HL-60/S4 treated with retinoic acid at 250 ng/mL for 4 days and 3 days (cell line): ENCODE results near the gene CFAP45.

ENCODE experiments used
- in situ Hi-C: fragments of 300-500 bp; cut with MboI; formaldehyde crosslinking; loops from 2 replicates; pipeline ENCODE4 v1.7.0; 2022; ENCODE audit warnings: low sequenced_read_pairs

Gene CFAP45

GRCh38 chr1:159924025-159924790, 24.2 kb upstream of the CFAP45 start:
- in situ Hi-C loops: no loop called here

GRCh38 chr1:159923203-159924024, 23.4 kb upstream of the CFAP45 start:
- in situ Hi-C loops: no loop called here

GRCh38 chr1:159922511-159923202, 22.7 kb upstream of the CFAP45 start:
- in situ Hi-C loops: no loop called here

- in situ Hi-C loops: no loop called here
Measured at GRCh38 chr1:159921700-159922504, 21.9 kb upstream of the CFAP45 start.

GRCh38 chr1:159921251-159921650, 21.3 kb upstream of the CFAP45 start:
- in situ Hi-C loops: no loop called here

GRCh38 chr1:159920651-159921050, 20.7 kb upstream of the CFAP45 start:
- in situ Hi-C loops: no loop called here

GRCh38 chr1:159920202-159920601, 20.2 kb upstream of the CFAP45 start:
- in situ Hi-C loops: no loop called here

GRCh38 chr1:159919236-159919865, 19.4 kb upstream of the CFAP45 start:
- in situ Hi-C loops: no loop called here

- in situ Hi-C loops: no loop called here
Measured at GRCh38 chr1:159918352-159919200, 18.6 kb upstream of the CFAP45 start.

GRCh38 chr1:159917533-159918351, 17.8 kb upstream of the CFAP45 start:
- in situ Hi-C loops: no loop called here

- in situ Hi-C loops: no loop called here
Measured at GRCh38 chr1:159916242-159917051, 16.5 kb upstream of the CFAP45 start.

- in situ Hi-C loops: no loop called here
Measured at GRCh38 chr1:159915571-159916241, 15.7 kb upstream of the CFAP45 start.

GRCh38 chr1:159914252-159915018, 14.5 kb upstream of the CFAP45 start:
- in situ Hi-C loops: no loop called here

GRCh38 chr1:159913451-159914192, 13.7 kb upstream of the CFAP45 start:
- in situ Hi-C loops: no loop called here

GRCh38 chr1:159911326-159912070, 11.5 kb upstream of the CFAP45 start:
- in situ Hi-C loops: no loop called here
